GM18507 (cell line): ENCODE data around the gene HPS1.

Experiments used
- DNase-seq: peaks from one replicate; pipeline ENCODE4 v3.0.0; 2011; ENCODE audit warnings: low read depth; ENCODE audit not compliant: insufficient read length; ENCODE audit errors: extremely low spot score
- FAIRE-seq: peaks from 2 replicates; lab custom pipeline; 2011; peaks lifted over from hg19 to GRCh38; lab: Jason Lieb, UNC

Gene HPS1

DNA sequence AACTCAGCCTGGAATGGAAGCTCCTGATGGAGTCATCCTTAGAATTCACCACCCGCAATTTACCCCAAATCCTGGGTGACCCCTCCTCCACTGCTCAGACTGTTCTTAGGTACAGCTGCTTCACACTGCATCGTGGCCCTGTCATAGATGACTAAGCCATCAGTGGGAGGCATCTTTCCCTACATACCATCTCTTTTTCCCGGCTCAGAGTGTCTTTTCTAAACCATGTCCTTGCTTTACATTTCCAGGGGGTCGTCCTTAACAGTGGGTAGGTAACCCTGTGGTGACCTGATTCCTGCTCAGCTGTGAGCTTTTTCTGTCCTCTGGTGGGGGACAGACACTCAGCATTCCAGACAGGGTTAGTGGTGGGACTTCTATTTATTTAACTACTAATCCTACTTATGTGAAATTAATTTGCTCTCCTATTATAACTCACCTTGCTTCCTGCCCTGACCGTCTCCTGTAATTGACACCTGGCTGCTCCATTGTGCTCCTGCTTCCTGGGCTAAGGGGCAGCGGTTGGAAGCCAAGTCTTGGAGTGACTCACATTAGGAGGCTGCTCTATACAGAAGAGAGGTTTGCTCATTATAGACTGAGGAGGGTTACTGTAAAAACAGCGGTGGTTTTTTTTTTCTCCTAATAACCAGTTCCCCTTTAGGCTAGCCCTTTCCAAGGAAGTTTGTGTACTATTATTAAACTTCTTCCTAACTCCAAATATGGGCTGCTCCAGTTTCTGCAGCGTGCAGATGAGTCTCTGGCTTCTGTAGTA, 72.3 kb downstream of the HPS1 start:
- DNase-seq: no peak
- FAIRE-seq: no peak

GRCh38 chr10:98373260-98374040, 73.3 kb downstream of the HPS1 start:
- FAIRE-seq: no peak

GRCh38 chr10:98370831-98371820, 75.6 kb downstream of the HPS1 start:
- DNase-seq (no peak), FAIRE-seq (no peak)

More at GRCh38 chr10:98373260-98374040, 73.3 kb downstream of the HPS1 start:
- DNase-seq: no peak

DNA sequence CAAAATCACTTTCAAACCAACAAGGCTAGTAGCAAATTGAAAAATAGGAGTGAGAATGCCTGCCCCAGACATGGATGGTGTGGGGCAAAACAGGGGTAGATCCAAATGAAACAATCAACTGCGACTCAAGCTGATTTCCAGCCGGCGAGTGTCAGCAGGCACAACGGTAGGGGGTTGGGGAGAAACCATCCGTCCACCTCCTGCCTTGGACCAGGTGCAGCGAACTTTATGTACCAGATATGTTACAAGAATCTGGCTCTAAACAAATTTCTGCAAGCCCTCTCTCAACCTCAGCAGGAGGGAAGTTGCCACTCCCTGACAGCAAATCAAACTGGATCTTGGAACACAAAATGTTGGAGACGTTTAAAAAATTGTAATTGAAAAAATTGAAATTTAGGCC, 76.9 kb downstream of the HPS1 start:
- no peak for DNase-seq
- FAIRE-seq: no peak

GRCh38 chr10:98368644-98369043, 78.1 kb downstream of the HPS1 start:
- DNase-seq (no peak), FAIRE-seq (no peak)

- FAIRE-seq (no peak), DNase-seq (no peak)
Observed at GRCh38 chr10:98367604-98368451, 78.9 kb downstream of the HPS1 start.
